Neural cell (in vitro differentiated cells): ENCODE measurements around the gene EXPH5.

Experiments
- CTCF ChIP-seq: fragments of 450-650 bp; IDR thresholded peaks from 2 replicates; pipeline ENCODE4 v1.5.1; 2014; ENCODE audit warnings: antibody characterized with exemption, mild to moderate bottlenecking, moderate library complexity; ENCODE audit not compliant: poor library complexity, severe bottlenecking
- EP300 ChIP-seq: fragments of 450-650 bp; conservative IDR thresholded peaks from 2 replicates; pipeline ENCODE4 v1.6.1; 2014; ENCODE audit warnings: antibody characterized with exemption, mild to moderate bottlenecking, moderate library complexity; ENCODE audit not compliant: poor library complexity, severe bottlenecking

GRCh38 chr11:108496643-108497256 is 96.8 kb downstream of the EXPH5 start:
- TF ChIP-seq EP300 (no peak), CTCF (no peak)
